NCI-H774 (cell line): ENCODE measurements around the gene SNTG2.
"Not testable (repeated sequence)": the region's sequence is repeated elsewhere in the genome, so short reads cannot be mapped to it uniquely, and the experiment has no call there.

ENCODE experiments used
- DNase-seq: peaks from one replicate; lab custom pipeline; 2025; lab: John Stamatoyannopoulos, UW

Gene SNTG2

GRCh38 chr2:1099418-1099817 is 148.8 kb downstream of the SNTG2 start:
- no peak for DNase-seq

GRCh38 chr2:1101011-1101782 is 150.5 kb downstream of the SNTG2 start:
- no peak for DNase-seq

GRCh38 chr2:1101982-1102590 is 151.4 kb downstream of the SNTG2 start:
- DNase-seq, result no peak

- no peak for DNase-seq
These were observed 153.7 kb downstream of the SNTG2 start for GRCh38 chr2:1104364-1104763.

GRCh38 chr2:1106344-1106743 is 155.7 kb downstream of the SNTG2 start:
- DNase-seq, result not testable (repeated sequence)

GRCh38 chr2:1115843-1116539 is 165.3 kb downstream of the SNTG2 start:
- no peak for DNase-seq

- no peak for DNase-seq
These were observed 166.9 kb downstream of the SNTG2 start for GRCh38 chr2:1117569-1117968.

GRCh38 chr2:1125217-1125616 is 174.6 kb downstream of the SNTG2 start:
- DNase-seq, result no peak

- no peak for DNase-seq
These were observed 175.2 kb downstream of the SNTG2 start for GRCh38 chr2:1125633-1126370.

- no peak for DNase-seq
These were observed 179.3 kb downstream of the SNTG2 start for GRCh38 chr2:1129982-1130381.

GRCh38 chr2:1130922-1131321 is 180.3 kb downstream of the SNTG2 start:
- no peak for DNase-seq

- DNase-seq, result no peak
These were observed 181.8 kb downstream of the SNTG2 start for GRCh38 chr2:1132328-1132969.

- DNase-seq, result not testable (repeated sequence)
These were observed 183.2 kb downstream of the SNTG2 start for GRCh38 chr2:1133896-1134295.

- DNase-seq, result no peak
These were observed 184.0 kb downstream of the SNTG2 start for GRCh38 chr2:1134629-1135028.

GRCh38 chr2:1136067-1136466 is 185.4 kb downstream of the SNTG2 start:
- DNase-seq, result no peak

GRCh38 chr2:1136846-1137245 is 186.2 kb downstream of the SNTG2 start:
- DNase-seq, result no peak

- no peak for DNase-seq
These were observed 186.6 kb downstream of the SNTG2 start for GRCh38 chr2:1137264-1137663.

- DNase-seq, result no peak
These were observed 187.3 kb downstream of the SNTG2 start for GRCh38 chr2:1137913-1138391.

- no peak for DNase-seq
These were observed 189.8 kb downstream of the SNTG2 start for GRCh38 chr2:1140389-1141003.

GRCh38 chr2:1141079-1141478 is 190.4 kb downstream of the SNTG2 start:
- DNase-seq, result no peak

- DNase-seq, result no peak
These were observed 192.5 kb downstream of the SNTG2 start for GRCh38 chr2:1143129-1143528.
